ENCODE results near the gene LMO1.

DNA sequence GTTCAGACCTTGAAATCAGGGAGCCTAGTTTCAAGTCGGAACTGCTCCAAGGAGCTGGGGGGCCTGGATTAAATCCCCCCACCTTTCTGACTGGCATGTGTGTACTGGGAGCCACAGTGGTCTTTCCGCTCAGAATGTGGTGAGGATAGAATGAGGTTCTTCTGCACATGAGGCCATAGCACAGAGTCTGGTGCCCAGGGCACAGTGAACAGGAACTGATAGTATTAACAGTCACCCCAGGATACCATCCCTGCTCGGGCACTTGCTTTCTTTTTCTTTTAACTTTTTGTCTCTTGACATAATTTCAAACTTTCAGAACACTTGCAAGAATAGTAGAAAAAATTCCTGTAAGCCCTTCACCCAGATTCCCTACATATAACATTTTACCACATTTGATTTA is 28.8 kb downstream of the LMO1 start:
- TF ChIP-seq RAD21 (IDR thresholded peaks at IDR 0.05; ENCODE audit: low read depth) (no peak), EP300 (IDR thresholded peaks at IDR 0.05; ENCODE audit: borderline replicate concordance) (no peak), ZBTB7A (IDR thresholded peaks at IDR 0.05; ENCODE audit: low read depth) (no peak)

Data from Ishikawa (cell line).